Suprapubic skin (tissue), 4 donors: Measurements from ENCODE around the gene KLRK1.
"Not testable (repeated sequence)": the region's sequence is repeated elsewhere in the genome, so short reads cannot be mapped to it uniquely, and the experiment has no call there.

ENCODE experiments used
- CTCF ChIP-seq, 2 donors: fragments of 200-600 bp in 1 of 2; fragments of 450-650 bp in 1 of 2; sonication (generic) in 1 of 2; IDR thresholded peaks; one replicate each; pipeline ENCODE4 v1.5.1; 2016 to 2019; ENCODE audit warnings: antibody characterized with exemption in 2 of 2, mild to moderate bottlenecking in 1 of 2, moderate library complexity in 1 of 2
- POLR2A ChIP-seq, 2 donors: fragments of 450-650 bp; IDR thresholded peaks; one replicate each; pipeline ENCODE4 v1.6.1; 2017; ENCODE audit warnings: antibody characterized with exemption in 2 of 2, mild to moderate bottlenecking in 2 of 2, moderate library complexity in 2 of 2
- POLR2AphosphoS5 ChIP-seq, 3 donors: sonication (generic); formaldehyde crosslinking; IDR thresholded peaks; one replicate each; pipeline ENCODE4 v1.6.1; 2017; ENCODE audit warnings: antibody characterized with exemption in 3 of 3

GRCh38 chr12:10351457-10351856, 38.4 kb downstream of the KLRK1 start:
- TF ChIP-seq CTCF, POLR2AphosphoS5, POLR2A (IDR thresholded peaks at IDR 0.05): not testable (repeated sequence)
